Epithelial cell of alveolus of lung (primary cell): ENCODE results near the gene DDR1. TPM values are rescaled to one million over a fixed set of nuclear protein-coding genes. Genes with fewer than 3 reads are reported as not detected.

Experiments used
- total RNA-seq: library from RNA; depleted of rRNA; stranded (reverse); fragments of >200 nt; gene quantifications from 2 replicates; pipeline ENCODE4 v1.2.1, GENCODE V29; 2015

The DDR1 gene
- 24.4 and 36.8 TPM in 2 replicates for total RNA-seq

GRCh38 chr6:30883685-30884520 is at the start of gene DDR1:
Gene DDR1, plus strand, starts transcription at chr6:30884519. Its CDS starts 4,211 bp downstream, at chr6:30888730.

GRCh38 chr6:30907758-30908591 is 23.7 kb downstream of the DDR1 start, which contains the start of gene GTF2H4:
Gene GTF2H4, plus strand, starts transcription at chr6:30908207.

GRCh38 chr6:30914076-30914853 is 29.9 kb downstream of the DDR1 start, which contains the start of gene VARS2:
Gene VARS2, plus strand, starts transcription at chr6:30914238. Its CDS starts 599 bp downstream, at chr6:30914837.

GRCh38 chr6:30931969-30932645 is 47.8 kb downstream of the DDR1 start, which contains the start of gene SFTA2:
Gene SFTA2, minus strand, starts transcription at chr6:30932170. Its CDS starts 74 bp downstream, at chr6:30932096.

GRCh38 chr6:30940361-30940986 is 56.2 kb downstream of the DDR1 start, which contains the start of gene MUCL3:
Gene MUCL3, plus strand, starts transcription at chr6:30940973. Its CDS starts 27 bp downstream, at chr6:30941000.

Other genes with a start within 250 kb of the DDR1 start
- gene C6orf136, start 237.4 kb upstream of the DDR1 start, total RNA-seq = 7.6 and 9.7 TPM in 2 replicates
- 24.9 and 25.2 TPM in 2 replicates for gene DHX16, start 211.5 kb upstream of the DDR1 start, total RNA-seq
- 53.7 and 67.1 TPM in 2 replicates for gene PPP1R18, start 197.9 kb upstream of the DDR1 start, total RNA-seq
- gene NRM, start 193.5 kb upstream of the DDR1 start, total RNA-seq = 16.5 TPM in 2 replicates
- 10.8 and 11.2 TPM in 2 replicates for gene MDC1, start 167.2 kb upstream of the DDR1 start, total RNA-seq
- gene TUBB, start 164.2 kb upstream of the DDR1 start, total RNA-seq = 514 and 1,241 TPM in 2 replicates
- 100 and 118 TPM in 2 replicates for gene FLOT1, start 141.8 kb upstream of the DDR1 start, total RNA-seq
- gene IER3, start 140.0 kb upstream of the DDR1 start, total RNA-seq = 92.7 and 292 TPM in 2 replicates
- 12.3 and 22.7 TPM in 2 replicates for gene GTF2H4, start 23.7 kb downstream of the DDR1 start, total RNA-seq
- gene VARS2, start 29.7 kb downstream of the DDR1 start, total RNA-seq = 14.1 and 14.5 TPM in 2 replicates
- not detected in 2 replicates for gene SFTA2, start 47.7 kb downstream of the DDR1 start, total RNA-seq
- gene MUCL3, start 56.5 kb downstream of the DDR1 start, total RNA-seq = not detected in 2 replicates
- not detected in 2 replicates for gene MUC21, start 99.2 kb downstream of the DDR1 start, total RNA-seq
- not detected in 2 replicates for gene MUC22, start 126.0 kb downstream of the DDR1 start, total RNA-seq
- 0.65 TPM in 1 of 2 replicates, not detected in the other for gene C6orf15, start 228.1 kb downstream of the DDR1 start, total RNA-seq
- under 0.01 and 0.16 TPM in 2 replicates for gene PSORS1C1, start 230.3 kb downstream of the DDR1 start, total RNA-seq
- 0.13 TPM in 1 of 2 replicates, not detected in the other for gene CDSN, start 235.9 kb downstream of the DDR1 start, total RNA-seq